Immature natural killer cell (primary cell): ENCODE data around the gene E2F3. TPM values are rescaled to one million over a fixed set of nuclear protein-coding genes. Genes with fewer than 3 reads are reported as not detected.
A peak's percentile ranks its signal among the peaks of the same experiment; 100 is the strongest.
"Not testable (repeated sequence)": the region's sequence is repeated elsewhere in the genome, so short reads cannot be mapped to it uniquely, and the experiment has no call there.

Source experiments
- DNase-seq, 3 donors: peaks; one replicate each; pipeline ENCODE4 v3.0.0; 2022; ENCODE audit warnings: mixed read lengths in 1 of 3
- H3K27ac Mint-ChIP-seq, 6 donors: one replicate each; pipeline ENCODE4 v1.8.0; 2020; ENCODE audit warnings: mixed read lengths in 6 of 6, mild to moderate bottlenecking in 5 of 6, inconsistent platforms in 4 of 6, moderate library complexity in 3 of 6
- H3K27me3 Mint-ChIP-seq, 3 donors: one replicate each; pipeline ENCODE4 v1.8.0; 2020 to 2021; ENCODE audit warnings: low read depth in 3 of 3, mild to moderate bottlenecking in 3 of 3, mixed read lengths in 3 of 3, moderate library complexity in 3 of 3, inconsistent platforms in 1 of 3
- H3K36me3 Mint-ChIP-seq, 3 donors: one replicate each; pipeline ENCODE4 v1.8.0; 2020; ENCODE audit warnings: mixed read lengths in 3 of 3, inconsistent platforms in 2 of 3, mild to moderate bottlenecking in 2 of 3
- H3K4me1 Mint-ChIP-seq, 2 donors: one replicate each; pipeline ENCODE4 v1.8.0; 2020; ENCODE audit warnings: inconsistent platforms in 2 of 2, mild to moderate bottlenecking in 2 of 2, mixed read lengths in 2 of 2, moderate library complexity in 1 of 2
- H3K4me3 Mint-ChIP-seq, 5 donors: one replicate each; pipeline ENCODE4 v1.8.0; 2020; ENCODE audit warnings: mild to moderate bottlenecking in 5 of 5, mixed read lengths in 5 of 5, inconsistent platforms in 3 of 5, moderate library complexity in 3 of 5
- H3K9me3 Mint-ChIP-seq, 6 donors: one replicate each; pipeline ENCODE4 v1.8.0; 2020; ENCODE audit warnings: mild to moderate bottlenecking in 6 of 6, mixed read lengths in 6 of 6, inconsistent platforms in 4 of 6, moderate library complexity in 3 of 6
- polyA plus RNA-seq, 3 donors: library from polyadenylated mRNA; unstranded; fragments of 300-500 nt; fragmentation: Illumina TruSeq; gene quantifications; one replicate each; pipeline ENCODE4 v1.2.3, GENCODE V29; 2021

E2F3 gene
- polyA plus RNA-seq, 3 donors from 2014 or later: 4.2 to 7.7 (median 4.7) TPM

- Mint-ChIP-seq H3K36me3 (peaks cover 0 to 4% (median 4%) of the 10 kb centered on the region in 3 donors), H3K4me3 (no peak overlapping the region), H3K4me1 (peaks cover 17 to 54% of the 10 kb centered on the region in 2 donors), H3K9me3 (peaks cover 0 to 2% (median 0%) of the 10 kb centered on the region in 6 donors), H3K27ac (peak overlapping the region in 1 of 6 donors; percentile 0), H3K27me3 (no peaks in the 10 kb centered on the region)
- no peak for DNase-seq
Measured at GRCh38 chr6:20447157-20447556, 45.5 kb downstream of the E2F3 start.

- H3K36me3 Mint-ChIP-seq: peaks cover 0 to 4% (median 4%) of the 10 kb centered on the region in 3 donors
- no peak for DNase-seq
- H3K27me3 Mint-ChIP-seq: no peaks in the 10 kb centered on the region
- peaks cover 17 to 56% of the 10 kb centered on the region in 2 donors for H3K4me1 Mint-ChIP-seq
- H3K4me3 Mint-ChIP-seq: no peak overlapping the region
- H3K9me3 Mint-ChIP-seq: peaks cover 0 to 2% (median 0%) of the 10 kb centered on the region in 6 donors
- H3K27ac Mint-ChIP-seq: peak overlapping the region in 1 of 6 donors; percentile 0
Measured at GRCh38 chr6:20447581-20448132, 46.0 kb downstream of the E2F3 start.

DNA sequence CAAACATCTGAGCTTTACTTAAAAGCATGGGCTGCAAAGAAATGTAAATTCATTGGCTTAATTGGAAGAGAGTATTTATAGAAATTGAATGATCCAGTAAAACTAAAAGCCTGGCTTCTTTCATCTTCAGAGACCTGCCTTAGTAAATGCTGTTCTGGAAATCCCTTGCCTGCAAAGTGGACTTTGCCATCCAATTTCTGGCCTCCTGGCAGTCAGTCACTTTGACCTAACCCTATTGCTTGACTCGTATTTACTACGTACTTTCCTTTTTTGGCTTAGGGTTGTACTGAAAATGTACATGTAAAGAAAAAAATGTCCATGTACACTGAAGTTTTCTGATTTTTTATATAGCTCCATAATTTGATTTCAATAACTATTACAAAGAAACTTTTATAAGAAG lies 47.1 kb downstream of the E2F3 start:
- H3K27ac Mint-ChIP-seq: no peak overlapping the region
- H3K4me3 Mint-ChIP-seq: no peak overlapping the region
- peaks cover 22 to 64% of the 10 kb centered on the region in 2 donors for H3K4me1 Mint-ChIP-seq
- no peak for DNase-seq
- H3K27me3 Mint-ChIP-seq: no peaks in the 10 kb centered on the region
- peaks cover 0 to 2% (median 0%) of the 10 kb centered on the region in 6 donors for H3K9me3 Mint-ChIP-seq
- H3K36me3 Mint-ChIP-seq: peaks cover 0 to 4% (median 4%) of the 10 kb centered on the region in 3 donors

DNA sequence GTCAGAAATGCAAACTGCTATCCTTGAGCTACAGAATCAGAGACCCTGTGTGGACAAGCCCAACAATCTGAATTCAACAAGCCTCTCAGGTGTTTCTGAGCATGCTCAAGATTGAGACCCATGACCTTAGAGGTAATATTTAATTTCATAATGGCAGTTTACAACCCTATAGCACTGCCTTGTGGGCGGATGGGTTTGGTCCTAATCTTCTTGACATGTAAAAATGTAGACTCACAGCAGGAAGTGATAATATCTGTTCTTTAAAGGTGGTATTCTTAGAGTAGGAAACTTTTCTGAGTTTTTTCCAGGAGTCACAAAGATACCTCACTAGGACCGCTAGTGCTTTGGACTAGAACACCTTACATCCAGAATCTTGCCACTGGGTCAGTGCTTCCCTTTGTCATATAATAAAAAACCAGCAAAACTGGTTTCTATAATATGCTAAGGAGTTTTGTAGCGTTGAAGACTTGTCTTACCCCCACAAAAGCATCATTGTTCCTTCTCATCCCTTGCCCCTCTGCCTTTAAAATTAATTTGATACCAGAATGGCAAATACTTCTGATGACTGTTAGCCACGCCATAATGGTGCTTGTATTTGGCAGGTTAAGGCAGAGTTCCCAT lies 52.6 kb downstream of the E2F3 start:
- Mint-ChIP-seq H3K27me3 (no peaks in the 10 kb centered on the region), H3K4me1 (peaks cover 33 to 67% of the 10 kb centered on the region in 2 donors), H3K4me3 (no peak overlapping the region), H3K9me3 (no peaks in the 10 kb centered on the region), H3K27ac (peak overlapping the region; percentile 13 to 81 (median 37)), H3K36me3 (no peaks in the 10 kb centered on the region)
- peak; percentile 13 to 38 (median 21) for DNase-seq

DNA sequence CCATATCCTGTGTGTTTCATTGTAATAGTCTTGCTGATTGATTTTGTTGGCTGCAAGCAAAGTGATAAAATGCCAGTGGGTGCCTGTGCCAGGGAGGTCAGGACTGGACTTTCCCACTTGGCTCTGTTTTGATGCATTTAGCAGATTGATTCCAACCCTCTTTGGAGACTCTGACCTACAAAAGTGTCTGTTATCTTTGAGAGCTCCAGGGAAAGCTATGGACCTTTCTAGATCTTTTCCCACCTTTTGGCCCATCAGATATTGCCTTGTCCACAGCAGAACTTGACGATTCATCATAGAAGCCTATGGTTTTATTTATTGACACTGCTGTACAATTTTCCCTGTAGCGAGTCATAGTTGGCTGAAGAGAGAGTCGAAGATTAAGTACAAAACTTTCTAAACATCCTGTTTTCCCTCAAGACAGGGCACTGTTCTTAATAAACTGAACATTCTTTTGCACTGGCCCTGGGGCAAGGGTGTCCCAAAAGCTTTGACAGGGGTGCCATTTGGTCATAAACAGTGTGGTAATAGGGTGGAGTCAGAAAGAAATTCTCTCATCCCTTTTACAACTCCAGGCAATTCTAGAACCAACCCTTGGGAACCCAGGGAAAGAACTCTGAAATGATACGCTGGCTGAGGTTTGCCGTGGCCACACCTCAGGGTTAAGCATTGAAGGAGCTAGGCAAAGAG lies 53.7 kb downstream of the E2F3 start:
- DNase-seq: no peak
- Mint-ChIP-seq H3K27ac (peak overlapping the region in 3 of 6 donors; percentile 13 to 46 (median 32)), H3K27me3 (no peaks in the 10 kb centered on the region), H3K4me3 (no peak overlapping the region), H3K9me3 (no peaks in the 10 kb centered on the region), H3K4me1 (peaks cover 29 to 57% of the 10 kb centered on the region in 2 donors), H3K36me3 (peaks cover 0 to 4% (median 0%) of the 10 kb centered on the region in 3 donors)

DNA sequence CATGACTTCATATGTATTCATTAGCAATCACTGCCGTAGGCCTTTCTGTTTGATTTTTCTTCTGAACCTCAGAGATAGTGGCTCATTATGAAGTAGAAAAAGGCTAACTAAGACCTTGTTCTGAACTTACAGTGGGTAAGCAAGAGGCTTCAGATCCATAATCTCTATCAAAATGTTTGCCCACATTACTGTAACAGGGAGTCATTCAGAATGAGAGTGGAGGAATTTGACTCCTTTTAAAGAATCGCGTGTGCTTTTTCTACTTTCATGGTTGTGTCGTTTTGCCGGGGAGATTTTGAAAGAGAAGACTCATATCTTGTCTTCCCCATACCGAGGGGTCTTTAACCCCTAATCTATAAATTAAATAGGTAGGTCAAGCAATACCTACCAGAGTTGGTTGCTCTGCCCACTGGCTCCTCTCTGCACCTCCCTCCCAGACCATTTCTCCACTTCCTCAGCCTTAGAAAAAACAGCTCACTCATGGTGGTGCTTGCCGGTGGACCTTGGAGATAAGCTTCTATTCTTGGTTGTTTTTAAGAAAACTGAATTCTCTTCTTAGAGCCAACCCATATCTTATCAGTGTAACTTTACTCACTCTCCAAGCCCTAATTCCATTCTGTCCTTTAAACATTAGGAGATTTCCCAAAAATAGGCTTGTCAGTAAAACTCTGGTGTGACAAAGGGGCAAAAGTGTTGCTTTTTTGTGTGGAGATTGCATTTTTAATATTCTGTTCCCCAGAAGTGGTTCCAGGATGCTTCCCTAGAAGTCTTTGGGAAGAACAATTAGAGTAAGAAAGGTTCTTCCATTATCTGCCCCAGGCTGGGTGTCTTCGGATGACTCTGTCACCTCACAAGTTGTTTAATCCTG lies 56.6 kb downstream of the E2F3 start:
- H3K27ac Mint-ChIP-seq: peak overlapping the region in 2 of 6 donors; percentile 14 to 42
- no peak for DNase-seq
- no peaks in the 10 kb centered on the region for H3K27me3 Mint-ChIP-seq
- H3K9me3 Mint-ChIP-seq: no peaks in the 10 kb centered on the region
- peaks cover 0 to 5% (median 2%) of the 10 kb centered on the region in 3 donors for H3K36me3 Mint-ChIP-seq
- H3K4me1 Mint-ChIP-seq: peaks cover 22 to 33% of the 10 kb centered on the region in 2 donors
- H3K4me3 Mint-ChIP-seq: no peak overlapping the region

DNA sequence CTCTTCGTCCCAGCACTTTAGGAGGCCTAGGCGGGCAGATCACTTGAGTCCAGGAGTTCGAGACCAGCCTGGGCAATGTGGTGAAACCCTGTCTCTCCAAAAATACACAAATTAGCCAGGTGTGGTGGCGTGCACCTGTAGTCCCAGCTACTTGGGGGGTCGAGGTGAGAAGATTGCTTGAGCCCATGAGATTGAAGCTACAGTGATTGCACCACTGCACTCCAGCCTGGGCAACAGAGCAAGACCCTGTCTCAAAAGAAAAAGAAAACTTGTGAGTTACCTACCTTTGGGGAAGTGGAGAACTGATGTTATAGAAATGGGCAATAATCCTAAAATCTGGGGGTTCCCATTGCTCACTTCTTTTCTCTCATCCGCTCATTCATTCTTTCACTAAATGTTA lies 58.0 kb downstream of the E2F3 start:
- no peak for DNase-seq
- peaks cover 15 to 22% of the 10 kb centered on the region in 2 donors for H3K4me1 Mint-ChIP-seq
- no peak overlapping the region for H3K27ac Mint-ChIP-seq
- H3K4me3 Mint-ChIP-seq: no peak overlapping the region
- peaks cover 0 to 6% (median 5%) of the 10 kb centered on the region in 3 donors for H3K36me3 Mint-ChIP-seq
- no peaks in the 10 kb centered on the region for H3K27me3 Mint-ChIP-seq
- no peaks in the 10 kb centered on the region for H3K9me3 Mint-ChIP-seq

GRCh38 chr6:20461576-20461975 lies 59.9 kb downstream of the E2F3 start:
- Mint-ChIP-seq H3K27ac (no peak overlapping the region), H3K27me3 (no peaks in the 10 kb centered on the region), H3K9me3 (no peaks in the 10 kb centered on the region), H3K4me3 (no peak overlapping the region), H3K36me3 (peaks cover 0 to 6% (median 5%) of the 10 kb centered on the region in 3 donors), H3K4me1 (peaks cover 9 to 12% of the 10 kb centered on the region in 2 donors)
- DNase-seq: no peak

DNA sequence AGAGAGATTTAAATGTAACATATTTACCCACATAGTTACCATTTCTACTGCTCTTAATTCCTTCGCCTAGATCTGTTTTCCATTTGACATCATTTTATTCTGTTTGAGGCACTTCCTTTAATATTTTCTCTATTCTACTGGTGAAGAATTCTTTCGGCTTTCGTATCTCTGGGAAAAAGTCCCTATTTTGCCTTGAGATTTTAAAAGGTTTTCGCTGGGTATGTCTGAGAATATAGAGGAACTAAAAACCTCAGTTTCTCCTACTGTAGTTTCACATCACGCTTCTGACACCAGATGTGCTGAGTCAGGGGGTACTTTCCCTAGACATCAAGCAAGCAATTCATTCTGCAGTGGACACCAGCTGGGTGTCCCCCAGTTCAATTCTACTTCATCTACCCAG lies 61.7 kb downstream of the E2F3 start:
- Mint-ChIP-seq H3K4me1 (peaks cover 16 to 23% of the 10 kb centered on the region in 2 donors), H3K27ac (no peak overlapping the region), H3K36me3 (peaks cover 0 to 12% (median 5%) of the 10 kb centered on the region in 3 donors), H3K9me3 (no peaks in the 10 kb centered on the region), H3K4me3 (no peak overlapping the region), H3K27me3 (peaks cover 0 to 1% (median 0%) of the 10 kb centered on the region in 3 donors)
- DNase-seq: no peak

GRCh38 chr6:20464041-20464440 lies 62.4 kb downstream of the E2F3 start:
- H3K9me3 Mint-ChIP-seq: no peaks in the 10 kb centered on the region
- peaks cover 16 to 22% of the 10 kb centered on the region in 2 donors for H3K4me1 Mint-ChIP-seq
- no peak for DNase-seq
- H3K27me3 Mint-ChIP-seq: peaks cover 0 to 1% (median 0%) of the 10 kb centered on the region in 3 donors
- H3K4me3 Mint-ChIP-seq: no peak overlapping the region
- H3K36me3 Mint-ChIP-seq: peaks cover 0 to 12% (median 5%) of the 10 kb centered on the region in 3 donors
- peak overlapping the region in 1 of 6 donors; percentile 39 for H3K27ac Mint-ChIP-seq

DNA sequence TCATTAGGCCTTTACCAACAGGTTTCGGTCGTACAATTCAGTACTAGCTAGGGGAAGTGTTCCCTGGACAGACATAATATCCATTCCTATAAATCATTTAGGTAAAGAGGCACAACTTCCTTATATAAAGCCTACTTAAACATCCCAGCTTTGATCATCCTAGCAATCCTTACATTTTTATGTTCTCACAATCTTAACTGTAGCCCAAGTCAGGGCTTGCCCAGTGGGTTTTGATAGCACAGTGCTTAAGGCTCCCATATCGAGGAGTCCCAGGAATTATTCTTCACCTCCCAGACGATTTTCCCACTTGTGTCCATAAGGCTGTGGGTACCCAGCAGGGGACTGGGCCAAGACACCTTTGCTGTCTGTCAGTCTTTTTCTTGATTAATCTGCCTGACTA lies 63.2 kb downstream of the E2F3 start:
- Mint-ChIP-seq H3K9me3 (no peaks in the 10 kb centered on the region), H3K4me1 (peaks cover 16 to 23% of the 10 kb centered on the region in 2 donors), H3K27me3 (peaks cover 0 to 1% (median 0%) of the 10 kb centered on the region in 3 donors), H3K36me3 (peaks cover 0 to 12% (median 5%) of the 10 kb centered on the region in 3 donors), H3K4me3 (no peak overlapping the region), H3K27ac (peak overlapping the region in 1 of 6 donors; percentile 20)
- no peak for DNase-seq

GRCh38 chr6:20465616-20466015 lies 63.9 kb downstream of the E2F3 start:
- H3K36me3 Mint-ChIP-seq: peaks cover 0 to 12% (median 0%) of the 10 kb centered on the region in 3 donors
- peak overlapping the region in 1 of 6 donors; percentile 5 for H3K27ac Mint-ChIP-seq
- H3K4me3 Mint-ChIP-seq, DNase-seq, H3K9me3 Mint-ChIP-seq, H3K27me3 Mint-ChIP-seq: not testable (repeated sequence)
- H3K4me1 Mint-ChIP-seq: peaks cover 16 to 31% of the 10 kb centered on the region in 2 donors

GRCh38 chr6:20467437-20467836 lies 65.8 kb downstream of the E2F3 start:
- DNase-seq: no peak
- Mint-ChIP-seq H3K4me3 (no peak overlapping the region), H3K9me3 (no peaks in the 10 kb centered on the region), H3K4me1 (peaks cover 16 to 33% of the 10 kb centered on the region in 2 donors), H3K36me3 (peaks cover 0 to 12% (median 0%) of the 10 kb centered on the region in 3 donors), H3K27me3 (peaks cover 0 to 1% (median 0%) of the 10 kb centered on the region in 3 donors), H3K27ac (peak overlapping the region in 2 of 6 donors; percentile 21 to 50)
